ENCODE measurements around the gene ZNRF1.

ZNRF1 gene

GRCh38 chr16:75062976-75063346 is 64.1 kb downstream of the ZNRF1 start:
- DNase-seq, result no peak

GRCh38 chr16:75063549-75064088 is 64.8 kb downstream of the ZNRF1 start:
- no peak for DNase-seq

GRCh38 chr16:75064403-75065148 is 65.8 kb downstream of the ZNRF1 start:
- peak; percentile 31 for DNase-seq

GRCh38 chr16:75065149-75065505 is 66.3 kb downstream of the ZNRF1 start:
- DNase-seq, result peak; percentile 44

GRCh38 chr16:75065521-75066149 is 66.8 kb downstream of the ZNRF1 start:
- no peak for DNase-seq

- DNase-seq, result no peak
Measured at GRCh38 chr16:75066861-75067447, 68.1 kb downstream of the ZNRF1 start.

- DNase-seq, result no peak
Measured at GRCh38 chr16:75068085-75069031, 69.5 kb downstream of the ZNRF1 start.

GRCh38 chr16:75070012-75070841 is 71.4 kb downstream of the ZNRF1 start:
- DNase-seq, result no peak

- DNase-seq, result no peak
Measured at GRCh38 chr16:75071621-75072020, 72.8 kb downstream of the ZNRF1 start.

- no peak for DNase-seq
Measured at GRCh38 chr16:75072239-75072947, 73.6 kb downstream of the ZNRF1 start.

GRCh38 chr16:75073545-75074303 is 74.9 kb downstream of the ZNRF1 start:
- no peak for DNase-seq

GRCh38 chr16:75074304-75074793 is 75.5 kb downstream of the ZNRF1 start:
- no peak for DNase-seq

GRCh38 chr16:75074920-75075687 is 76.3 kb downstream of the ZNRF1 start:
- peak; percentile 76 for DNase-seq

GRCh38 chr16:75075688-75076268 is 77.0 kb downstream of the ZNRF1 start:
- no peak for DNase-seq

GRCh38 chr16:75078886-75079285 is 80.1 kb downstream of the ZNRF1 start:
- DNase-seq, result no peak

GRCh38 chr16:75079346-75079926 is 80.6 kb downstream of the ZNRF1 start:
- no peak for DNase-seq

GRCh38 chr16:75080205-75081029 is 81.6 kb downstream of the ZNRF1 start:
- no peak for DNase-seq
